Fibroblast of peridontal ligament (primary cell): ENCODE results near the gene ANKRD63.

Experiments
- DNase-seq: peaks from one replicate; pipeline ENCODE4 v3.0.0-alpha.2; 2010; ENCODE audit errors: extremely low read depth

The ANKRD63 gene

DNA sequence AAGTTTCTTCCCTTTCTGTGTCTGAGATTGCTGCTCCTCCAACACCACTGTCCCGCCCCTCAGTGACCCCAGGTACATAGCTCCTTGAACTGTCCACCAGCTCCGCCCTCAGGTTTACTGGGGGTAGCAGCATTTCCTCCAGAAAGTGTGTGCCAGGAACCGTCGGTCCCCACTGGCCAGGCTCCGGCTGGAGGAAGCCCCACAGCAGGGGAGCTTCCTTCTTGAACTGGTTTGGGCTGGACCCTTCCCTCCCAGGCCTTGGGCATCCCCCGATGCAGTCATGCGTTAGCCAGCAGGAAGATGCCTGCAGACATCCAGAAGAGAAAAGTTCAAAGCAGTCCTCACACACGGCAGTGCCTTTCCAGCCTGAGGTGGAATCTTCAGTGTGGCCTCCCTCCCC, 24.3 kb downstream of the ANKRD63 start:
- DNase-seq: no peak

DNA sequence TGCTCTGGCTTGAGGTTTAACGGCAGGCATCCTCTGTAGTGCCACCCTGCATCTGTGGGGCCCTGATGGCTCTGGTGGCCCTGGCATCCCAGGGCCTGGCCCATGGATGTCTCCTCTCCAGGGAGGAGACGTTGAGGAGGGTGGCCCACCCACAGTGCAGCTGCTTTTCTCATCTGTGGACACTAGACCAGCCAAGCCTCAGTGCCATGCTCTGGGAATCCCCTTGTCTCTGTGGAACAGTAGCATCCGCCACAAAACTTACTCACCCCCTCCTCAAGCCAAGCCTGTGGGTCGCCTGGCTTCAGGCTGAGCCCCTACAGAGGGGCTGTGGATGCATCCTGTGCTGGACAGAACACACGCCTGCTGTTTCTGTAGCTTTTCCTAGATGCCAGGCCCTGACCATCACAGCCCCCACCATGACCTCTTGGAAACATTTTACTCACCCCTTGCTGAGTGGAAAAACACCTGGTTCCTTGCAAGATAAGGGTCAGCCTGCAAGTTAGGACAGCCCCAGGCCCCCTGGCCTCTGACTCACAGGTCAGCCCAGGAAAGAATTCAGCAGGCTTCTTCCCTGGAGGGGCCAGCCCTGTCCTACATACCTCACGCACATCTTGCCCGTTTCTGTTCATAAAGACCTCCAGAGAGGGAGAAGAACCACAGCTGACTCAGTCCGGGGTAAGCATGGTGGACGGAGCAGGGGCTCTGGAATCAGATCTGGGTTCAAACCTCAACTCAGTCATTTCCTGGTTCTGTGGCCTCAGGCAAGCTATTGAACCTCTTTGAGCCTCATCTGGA, 25.0 kb downstream of the ANKRD63 start:
- DNase-seq: no peak

DNA sequence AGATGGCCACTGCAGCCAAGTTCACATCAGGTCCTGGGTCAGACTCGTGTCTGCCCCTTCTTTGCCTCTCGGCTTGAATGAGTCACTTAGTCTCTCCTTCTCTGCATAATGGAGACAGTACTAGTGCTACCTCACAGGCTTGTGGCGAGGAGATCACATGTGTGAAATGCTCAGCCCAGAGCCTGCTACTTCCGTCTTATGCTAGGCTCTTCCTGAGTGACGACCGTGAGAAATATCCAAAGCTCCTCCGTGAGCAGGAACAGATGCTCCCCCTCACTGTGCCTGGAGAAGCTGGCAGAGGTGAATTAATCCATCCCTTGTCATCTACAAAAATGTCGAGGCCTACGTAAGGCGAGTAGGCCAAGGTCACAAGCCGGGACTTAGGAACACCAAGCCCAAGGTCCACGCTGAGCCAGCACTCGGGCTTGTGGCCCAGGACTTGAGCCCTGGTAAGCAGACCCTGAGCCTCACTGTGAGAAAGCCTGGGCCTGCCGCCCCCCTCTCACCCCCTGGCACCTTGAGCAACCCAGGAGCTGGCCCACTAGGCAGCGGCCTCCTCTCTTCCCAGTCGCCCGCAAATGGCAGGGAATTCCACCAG, 26.1 kb downstream of the ANKRD63 start:
- DNase-seq: no peak

DNA sequence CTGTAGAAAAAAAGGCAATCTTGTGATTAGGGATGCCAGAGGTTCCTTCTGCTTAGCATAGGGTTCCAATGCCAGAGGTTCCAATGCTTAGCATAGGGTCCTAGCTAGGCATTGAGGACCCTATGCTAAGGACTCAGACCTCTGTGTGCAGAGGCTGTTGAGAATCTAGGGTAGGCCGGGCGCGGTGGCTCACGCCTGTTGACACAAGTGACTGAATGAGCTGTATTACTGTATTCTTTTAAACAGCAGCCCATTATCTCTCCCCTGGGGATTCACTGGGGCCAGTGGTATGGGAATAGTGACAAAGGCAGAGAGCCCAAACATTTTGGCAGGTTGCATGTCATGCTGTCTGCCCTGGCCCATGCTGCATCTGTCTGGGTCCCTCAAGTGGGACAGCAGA, 27.8 kb downstream of the ANKRD63 start:
- no peak for DNase-seq

DNA sequence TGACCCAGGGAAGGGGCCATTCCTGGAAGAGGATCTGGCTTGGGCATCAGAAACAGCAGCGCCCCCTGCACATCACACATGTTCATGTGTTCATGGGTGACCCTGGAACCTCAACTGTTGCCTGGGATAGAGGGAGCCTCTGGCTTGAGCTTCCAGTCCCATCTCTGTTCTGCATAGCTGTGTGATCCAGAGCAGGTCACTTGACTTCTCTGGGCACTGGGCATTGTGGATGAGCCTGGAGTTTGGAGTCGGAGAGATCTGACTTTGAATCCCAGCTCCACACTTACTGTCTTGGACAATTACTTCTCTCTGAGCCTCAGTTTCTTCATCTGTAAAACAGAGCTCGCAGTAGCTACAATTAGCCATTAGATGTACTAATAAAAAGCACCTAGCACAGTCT, 28.4 kb downstream of the ANKRD63 start:
- DNase-seq: no peak

DNA sequence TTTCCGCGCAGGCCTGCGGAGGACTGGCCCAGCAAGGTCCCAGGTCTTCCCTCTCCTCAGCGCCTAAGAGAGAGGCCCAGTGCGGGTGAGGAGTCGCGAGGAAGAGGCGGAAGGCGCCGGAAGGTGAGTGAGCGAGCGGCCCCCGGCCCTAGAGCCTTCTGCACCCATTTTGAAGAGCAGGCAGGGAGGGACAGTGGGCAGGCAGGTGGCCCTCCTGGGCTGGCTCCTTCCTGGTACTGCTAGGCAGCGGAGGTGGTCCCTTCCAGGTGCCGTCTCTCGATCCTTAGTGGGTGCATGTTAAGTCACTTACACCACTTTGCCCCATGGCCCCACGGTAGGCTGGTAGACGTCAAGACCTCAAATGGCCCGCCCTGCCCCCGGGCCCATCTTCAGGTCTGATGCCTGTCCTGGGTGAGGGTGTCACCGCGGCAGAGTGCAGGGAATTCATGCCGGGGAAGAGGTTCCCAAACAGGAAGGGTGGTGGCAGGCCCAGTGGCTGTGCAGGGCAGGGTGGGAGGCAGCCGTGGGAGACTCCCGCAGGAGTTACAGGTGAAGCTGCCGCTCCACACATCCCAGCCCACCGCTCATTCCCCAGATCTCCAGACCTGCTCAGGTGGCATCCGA, 29.6 kb downstream of the ANKRD63 start:
- no peak for DNase-seq

DNA sequence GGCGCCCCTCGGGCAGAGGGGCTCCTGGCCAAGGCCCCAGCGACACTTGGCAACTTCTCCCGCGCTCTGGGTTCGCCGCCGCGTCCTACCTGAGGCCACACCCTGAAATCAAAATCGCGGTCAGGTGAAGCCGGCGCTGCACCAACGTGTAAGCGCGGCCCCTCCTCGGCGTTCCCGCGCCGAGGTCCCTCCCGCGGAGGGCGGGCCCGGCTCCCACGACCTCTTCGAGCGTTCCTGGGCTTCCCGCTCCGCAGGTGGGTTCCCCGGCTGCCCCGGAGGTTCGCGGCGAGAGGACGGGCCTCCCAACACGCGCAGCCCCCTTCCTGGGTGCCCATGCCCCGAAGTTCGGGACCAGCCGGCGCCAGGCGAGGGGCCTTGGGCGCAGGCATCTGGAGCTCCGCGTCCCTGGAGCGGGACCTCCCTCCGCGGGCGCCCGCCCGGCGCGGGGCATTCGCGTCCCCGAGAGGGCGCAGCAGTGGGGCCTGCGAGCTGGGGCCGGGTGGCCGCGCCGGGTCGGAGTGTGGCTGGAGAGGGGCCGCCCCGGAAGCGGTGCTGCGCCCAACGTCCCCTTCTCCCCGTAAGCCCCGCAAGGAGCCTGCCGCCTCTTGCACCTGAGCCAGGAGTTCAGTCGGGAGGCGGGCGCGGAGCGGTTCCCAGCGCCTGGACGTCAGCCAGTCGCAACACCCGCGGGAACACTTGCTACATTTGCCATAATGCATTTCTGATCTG, 30.3 kb downstream of the ANKRD63 start:
- peak; percentile 9 for DNase-seq

DNA sequence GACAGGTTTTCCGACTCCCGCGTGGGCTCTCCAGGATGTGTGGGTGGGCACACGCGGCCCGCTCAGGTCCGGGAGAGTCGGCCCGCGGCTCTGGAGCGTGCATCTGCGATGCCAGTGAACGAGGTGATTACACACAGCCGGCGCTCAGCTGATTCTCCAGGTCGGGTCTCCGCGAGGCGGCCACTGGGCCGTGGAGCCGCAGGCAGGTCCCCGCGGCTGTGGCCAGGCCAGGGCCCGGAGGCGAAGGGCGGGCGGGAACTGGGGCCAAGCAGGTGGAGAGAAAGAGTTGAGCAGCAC, 30.8 kb downstream of the ANKRD63 start:
- no peak for DNase-seq

DNA sequence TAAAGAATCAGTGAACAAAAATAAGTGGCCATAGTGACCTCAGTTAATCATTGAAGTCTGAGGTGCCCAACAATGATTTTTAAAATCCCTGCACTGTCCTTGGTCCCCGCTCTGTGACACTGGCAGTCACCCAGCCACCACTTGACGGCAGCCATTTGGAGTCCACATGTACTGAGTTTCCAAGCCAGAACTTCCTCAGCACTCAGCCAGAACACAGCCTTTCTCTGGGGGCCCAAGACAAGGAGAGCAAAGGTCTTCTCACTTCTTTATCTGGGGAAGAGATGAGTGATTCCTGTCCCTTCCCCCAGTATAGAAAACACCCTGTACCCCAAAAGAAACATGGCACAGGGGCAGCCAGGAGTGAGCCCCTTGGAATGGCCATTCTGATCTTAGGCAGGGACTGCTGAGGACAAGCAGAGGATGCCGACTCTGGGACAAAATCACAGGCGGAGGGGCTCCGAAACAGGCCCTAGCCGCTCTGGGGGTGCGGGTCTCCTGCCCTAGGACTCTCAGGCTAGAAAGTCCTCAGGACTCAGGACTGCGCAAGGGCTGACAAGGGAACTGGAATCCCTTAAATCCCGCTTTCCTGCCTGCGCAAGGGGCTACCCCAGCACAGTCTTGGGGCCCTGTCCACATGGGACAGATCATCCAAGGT, 31.3 kb downstream of the ANKRD63 start:
- no peak for DNase-seq

DNA sequence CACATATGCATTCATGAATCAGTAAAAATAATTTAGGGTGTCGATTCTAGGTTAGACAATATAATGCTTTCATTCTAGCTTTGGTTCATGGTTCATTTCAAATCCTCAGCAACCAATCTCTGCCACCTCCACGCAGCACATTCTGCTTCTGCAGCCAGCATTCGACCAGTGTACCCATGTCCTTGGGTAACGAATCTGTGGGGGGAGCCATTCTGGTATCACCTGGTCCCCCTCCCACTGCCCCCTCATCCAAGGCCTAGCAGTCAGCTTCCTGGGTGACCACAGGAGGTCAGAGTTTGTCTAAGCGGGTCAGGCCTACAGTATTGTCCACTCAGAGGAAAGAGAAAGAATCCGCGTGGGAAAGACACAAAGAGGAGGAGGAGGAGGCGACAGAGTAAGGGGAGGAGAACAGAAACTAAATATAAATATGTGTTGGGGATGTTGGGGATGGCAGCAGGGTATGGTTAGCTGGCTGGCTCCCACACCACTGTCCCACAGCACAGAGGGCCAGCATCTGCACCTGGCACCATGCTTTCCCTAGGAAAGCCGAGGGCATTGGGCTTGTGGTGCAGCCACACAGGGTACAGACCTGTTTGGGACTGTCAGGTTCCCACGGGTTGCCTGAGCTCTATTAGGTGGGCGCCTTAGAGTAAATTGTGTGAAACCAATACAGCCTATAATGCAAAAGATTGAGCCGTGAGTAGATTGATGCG, 31.9 kb downstream of the ANKRD63 start:
- no peak for DNase-seq

DNA sequence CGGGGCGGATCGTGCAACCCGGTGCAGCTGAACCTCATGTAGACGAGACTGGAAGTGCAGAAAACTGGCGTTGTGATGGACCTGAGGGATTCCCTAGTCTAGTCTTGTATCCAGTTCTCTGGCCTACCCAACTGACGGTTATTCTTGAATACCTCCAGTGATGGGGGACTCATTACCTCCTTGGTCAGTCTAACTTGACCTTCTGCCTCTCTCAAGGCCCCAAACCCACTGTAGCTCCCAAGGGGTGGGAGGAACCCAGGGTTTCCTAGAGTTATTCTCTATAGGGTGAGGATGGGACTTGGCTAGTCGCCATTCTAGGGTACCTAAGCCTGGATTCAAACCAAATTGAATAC, 32.6 kb downstream of the ANKRD63 start:
- DNase-seq: no peak

DNA sequence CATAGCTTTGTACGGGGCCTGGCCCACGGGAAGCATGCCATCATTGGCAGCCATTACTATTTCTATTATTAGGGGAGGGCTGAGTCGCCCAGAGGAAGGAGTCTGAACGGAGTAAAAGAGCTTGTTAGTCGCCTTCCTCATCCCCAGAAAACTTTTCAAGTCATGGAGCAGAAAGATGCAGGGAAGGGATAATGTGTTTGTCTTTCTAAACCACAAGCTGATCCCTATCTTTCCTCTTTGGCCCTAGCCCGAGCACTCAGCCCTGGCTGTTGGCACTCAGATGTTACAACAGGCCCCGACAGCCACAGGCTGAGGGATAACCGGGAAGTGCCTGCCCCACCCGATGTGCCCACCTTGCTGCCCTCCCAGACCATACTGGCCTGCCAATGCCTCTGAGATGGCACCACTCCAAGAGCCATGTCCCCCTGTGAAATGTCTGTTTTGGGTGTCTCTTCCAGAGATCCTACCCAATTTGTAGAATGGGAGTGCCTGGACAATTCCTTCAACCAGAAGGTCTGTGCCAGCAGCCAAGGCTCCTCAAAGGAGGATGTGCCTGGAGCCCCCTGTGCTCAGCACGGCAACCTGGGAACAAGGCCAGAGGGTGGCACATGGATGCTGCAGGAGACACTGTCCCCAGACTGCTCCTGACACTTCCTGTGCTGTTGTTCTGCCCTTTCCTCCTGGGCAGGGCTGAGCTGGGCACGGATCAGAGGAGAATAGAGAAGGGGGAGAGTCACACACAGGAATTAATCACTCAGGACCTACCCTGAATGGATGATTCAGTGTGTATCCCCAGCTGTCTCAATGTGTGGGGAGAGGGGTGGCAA, 33.2 kb downstream of the ANKRD63 start:
- no peak for DNase-seq

DNA sequence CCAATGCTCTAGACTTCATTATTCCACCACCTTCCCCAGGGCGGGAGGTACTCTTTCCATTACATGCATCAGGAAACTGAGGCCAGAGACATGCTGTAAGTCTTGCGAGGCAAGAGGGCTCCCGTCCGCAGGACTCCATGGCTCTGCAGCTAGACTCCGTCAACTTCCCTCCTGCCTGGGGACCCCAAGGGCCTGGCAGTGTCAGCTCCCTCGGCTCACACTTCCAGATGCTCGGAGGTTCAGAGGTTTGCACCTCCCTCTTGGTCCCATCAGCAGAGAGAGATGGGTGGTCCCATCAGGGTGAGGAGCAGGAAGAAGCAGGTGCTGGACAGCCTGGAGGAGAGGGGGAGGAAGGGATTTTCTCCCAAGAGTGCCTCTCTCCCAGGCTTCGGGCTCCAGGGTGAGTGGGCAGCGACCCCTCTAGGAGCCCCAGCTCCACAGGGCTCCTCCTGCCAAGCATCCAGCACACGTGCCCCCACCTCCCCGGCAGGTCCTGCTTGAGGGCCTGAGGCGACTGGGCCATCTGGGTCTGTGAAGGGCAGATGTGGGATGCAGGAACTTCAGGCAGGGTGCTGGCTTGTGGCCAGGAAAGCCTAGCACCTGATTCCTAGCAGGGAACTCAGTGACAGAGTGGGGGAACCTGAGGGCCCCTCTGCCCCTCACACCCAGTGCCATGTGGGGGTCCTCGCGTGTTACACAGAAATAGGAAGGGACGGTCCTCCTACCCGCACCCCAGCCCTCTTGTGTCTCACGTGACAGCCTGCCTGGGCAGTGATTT, 34.7 kb downstream of the ANKRD63 start:
- DNase-seq: no peak

DNA sequence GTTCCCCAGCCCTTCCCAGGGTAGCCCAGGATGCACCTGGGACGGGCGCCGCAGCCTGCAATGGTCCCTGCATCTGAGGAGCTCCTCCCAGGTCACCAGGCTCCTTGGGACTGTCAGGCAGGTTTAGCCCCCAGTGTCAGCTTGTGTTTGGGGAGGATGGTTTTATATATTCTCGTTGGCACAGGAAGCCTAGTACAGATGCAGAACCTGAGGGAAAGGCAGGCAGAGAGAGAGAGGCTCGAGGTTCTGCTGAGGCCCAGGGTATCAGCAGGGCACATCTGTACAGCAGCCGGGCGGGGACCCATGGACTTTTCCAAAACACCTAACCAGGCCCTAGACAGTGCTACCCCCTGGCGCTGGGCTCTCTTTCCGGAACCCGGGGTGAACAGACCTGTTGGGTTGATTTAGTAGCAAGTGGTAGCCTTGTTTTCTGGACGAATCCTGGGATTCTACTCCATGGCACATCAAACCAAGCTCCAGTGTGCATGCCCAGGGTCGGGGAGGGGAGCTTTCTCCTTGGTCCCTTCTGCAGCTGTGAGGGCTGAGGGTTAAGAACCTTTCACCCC, 35.4 kb downstream of the ANKRD63 start:
- no peak for DNase-seq

DNA sequence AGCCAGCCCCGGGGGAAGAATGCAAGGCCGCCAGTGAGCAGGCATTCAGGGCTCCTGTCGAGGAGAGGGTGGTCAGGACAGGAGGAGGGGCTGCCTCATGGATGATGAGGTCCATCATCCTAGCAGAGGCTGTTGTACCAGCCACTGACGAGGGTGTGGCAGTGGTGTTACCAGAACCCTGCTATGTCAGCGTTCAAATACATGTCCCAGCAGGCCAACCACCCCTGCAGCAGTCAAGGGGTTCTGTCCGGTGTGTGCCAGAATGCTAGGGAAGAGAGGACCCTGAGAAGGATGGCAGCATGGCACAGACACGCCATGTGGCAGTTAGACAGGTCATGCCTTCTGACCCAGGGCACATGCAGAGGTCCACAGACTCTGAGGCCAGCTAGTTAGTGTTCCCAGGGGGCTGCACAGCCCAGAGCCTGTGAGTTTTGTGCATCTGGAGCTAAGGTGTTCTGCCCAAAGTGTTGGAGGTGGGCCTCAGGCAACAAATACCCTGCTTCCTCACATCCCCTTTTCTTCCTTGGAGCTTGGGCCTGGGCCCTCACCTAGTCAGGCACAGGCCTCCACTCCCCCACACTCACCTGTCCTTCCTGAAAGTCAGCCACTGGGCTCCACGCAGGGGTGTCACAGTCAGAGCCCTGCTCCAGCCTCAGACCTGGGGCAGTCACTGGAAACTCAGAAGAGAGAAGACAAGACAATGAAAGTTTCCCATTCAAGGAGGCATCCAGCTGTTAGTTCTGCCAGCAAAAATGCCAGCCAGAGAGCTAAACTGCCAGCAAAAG, 36.2 kb downstream of the ANKRD63 start:
- DNase-seq: no peak

DNA sequence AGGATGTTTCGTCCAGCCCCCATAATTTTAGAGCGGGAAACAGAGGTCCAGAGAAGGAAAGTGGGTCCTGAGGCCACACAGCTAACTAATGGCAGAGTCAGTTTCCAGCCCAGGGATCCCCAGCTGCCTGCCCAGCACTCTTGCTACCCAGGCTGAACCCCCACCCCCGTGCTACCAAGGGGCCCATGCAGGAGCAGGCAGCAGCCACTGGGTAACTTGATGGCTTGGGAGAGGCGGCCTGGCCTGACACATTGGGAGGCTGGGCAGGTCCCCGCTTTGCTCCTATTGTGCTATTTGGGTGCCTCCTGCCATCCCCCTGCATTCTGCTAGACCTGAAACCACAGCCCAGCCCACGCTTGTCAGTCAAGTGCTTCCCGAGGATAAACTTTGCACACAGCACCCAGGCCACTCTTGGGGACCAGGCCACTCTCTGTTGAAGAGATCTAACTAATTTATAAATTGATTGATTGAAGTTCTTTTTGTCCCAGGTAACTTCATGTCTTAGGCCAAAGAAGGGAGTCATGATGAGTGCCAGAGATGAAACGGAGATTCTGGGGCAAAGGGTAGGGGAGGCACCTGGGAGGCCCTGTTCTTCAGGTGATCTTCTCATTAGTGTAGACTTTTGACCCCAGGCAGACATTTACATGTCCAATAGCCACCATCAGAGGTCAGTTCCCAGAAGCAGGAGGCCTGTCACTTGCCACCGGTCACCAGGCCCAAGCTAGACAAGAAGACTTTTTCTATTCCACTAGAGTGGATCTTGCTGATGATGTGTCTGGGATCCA, 37.0 kb downstream of the ANKRD63 start:
- DNase-seq: no peak

DNA sequence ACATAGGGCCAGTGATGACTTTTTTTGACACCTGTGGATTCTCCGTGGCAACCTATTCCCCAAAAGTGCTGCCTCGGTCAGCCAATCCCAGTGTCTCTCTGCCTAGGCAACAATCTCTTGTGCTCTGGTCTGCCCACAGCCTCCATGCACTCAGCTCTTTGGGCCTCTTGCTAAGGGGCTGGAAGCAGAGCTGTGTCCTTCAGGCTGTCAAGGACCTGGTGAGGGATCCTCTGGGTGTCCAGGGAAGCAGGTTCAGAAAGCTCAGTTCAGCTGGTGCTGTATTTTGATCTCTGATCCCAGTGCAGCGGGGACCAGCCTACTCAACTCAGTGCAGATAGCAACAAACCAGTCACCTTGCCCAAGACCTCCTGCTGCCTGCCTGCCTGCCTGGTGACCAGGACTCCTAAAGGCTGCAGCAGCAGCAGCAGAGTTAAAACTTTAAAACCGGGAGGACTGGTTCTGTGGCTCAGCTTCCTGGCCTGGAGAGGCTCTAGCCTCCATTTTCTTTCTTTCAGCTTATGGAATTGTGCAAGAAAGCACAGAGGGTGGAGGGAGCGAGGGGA, 37.8 kb downstream of the ANKRD63 start:
- no peak for DNase-seq
